ENCODE data around the gene ZNF223.

The ZNF223 gene

DNA sequence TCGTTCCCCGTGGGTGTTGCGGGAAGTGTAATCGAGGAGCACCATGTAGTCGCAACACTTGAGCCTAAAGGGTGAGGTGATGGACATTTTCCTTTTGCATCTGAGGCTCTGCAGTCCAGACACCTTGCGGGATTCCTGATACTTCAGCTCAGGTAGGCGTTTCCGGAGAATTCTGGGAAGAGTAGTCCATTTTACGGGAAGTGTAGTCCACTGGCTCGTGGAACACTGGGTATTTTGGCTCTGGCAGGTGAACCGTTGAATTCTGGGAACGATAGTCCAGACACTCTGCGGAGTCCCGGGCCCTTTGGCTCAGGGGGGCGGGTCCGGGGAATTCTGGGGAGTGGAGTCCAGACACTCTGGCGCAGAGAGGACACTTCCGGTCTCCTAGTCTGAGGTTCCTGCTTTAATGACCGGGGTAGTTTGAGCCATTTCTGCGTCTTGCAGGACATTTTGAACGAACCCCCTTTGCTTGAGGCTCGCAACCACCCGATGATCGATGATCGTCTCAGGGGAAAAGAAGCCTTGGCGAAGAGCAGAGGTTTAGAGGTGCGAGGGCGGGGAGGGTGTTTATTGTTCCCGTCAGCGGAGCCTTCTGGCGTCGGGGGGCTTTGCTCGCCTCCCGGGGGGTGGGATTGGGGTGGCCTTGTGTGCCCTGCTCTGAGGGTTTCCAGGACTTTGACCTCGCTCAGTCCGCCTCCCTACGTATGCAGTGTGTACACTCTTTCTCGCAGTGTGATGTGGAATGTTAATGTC lies at the start of gene ZNF223:
ZNF223 (plus strand) TSS at position 387 of the 753 bp plus-strand sequence. CDS start 3,141 bp downstream, outside the sequence.
- peak; percentile 91 for DNase-seq

DNA sequence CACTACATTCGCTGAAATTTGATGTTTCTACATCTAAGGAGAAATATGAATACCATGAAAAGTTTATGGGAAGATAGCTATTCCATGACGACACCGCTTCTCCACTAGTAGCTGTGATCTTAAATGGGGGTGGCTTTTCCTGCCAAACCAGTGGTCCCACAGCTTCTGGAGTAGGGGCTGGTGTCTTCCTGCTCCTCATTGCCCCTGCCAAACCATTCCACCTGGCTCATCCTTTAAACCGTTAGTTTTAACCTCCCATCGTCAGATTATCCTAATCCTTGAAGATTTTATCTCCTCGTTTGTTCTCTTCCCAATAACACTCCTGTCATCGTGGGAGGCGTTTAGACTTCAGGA lies 49.6 kb upstream of the ZNF223 start:
- no peak for DNase-seq

DNA sequence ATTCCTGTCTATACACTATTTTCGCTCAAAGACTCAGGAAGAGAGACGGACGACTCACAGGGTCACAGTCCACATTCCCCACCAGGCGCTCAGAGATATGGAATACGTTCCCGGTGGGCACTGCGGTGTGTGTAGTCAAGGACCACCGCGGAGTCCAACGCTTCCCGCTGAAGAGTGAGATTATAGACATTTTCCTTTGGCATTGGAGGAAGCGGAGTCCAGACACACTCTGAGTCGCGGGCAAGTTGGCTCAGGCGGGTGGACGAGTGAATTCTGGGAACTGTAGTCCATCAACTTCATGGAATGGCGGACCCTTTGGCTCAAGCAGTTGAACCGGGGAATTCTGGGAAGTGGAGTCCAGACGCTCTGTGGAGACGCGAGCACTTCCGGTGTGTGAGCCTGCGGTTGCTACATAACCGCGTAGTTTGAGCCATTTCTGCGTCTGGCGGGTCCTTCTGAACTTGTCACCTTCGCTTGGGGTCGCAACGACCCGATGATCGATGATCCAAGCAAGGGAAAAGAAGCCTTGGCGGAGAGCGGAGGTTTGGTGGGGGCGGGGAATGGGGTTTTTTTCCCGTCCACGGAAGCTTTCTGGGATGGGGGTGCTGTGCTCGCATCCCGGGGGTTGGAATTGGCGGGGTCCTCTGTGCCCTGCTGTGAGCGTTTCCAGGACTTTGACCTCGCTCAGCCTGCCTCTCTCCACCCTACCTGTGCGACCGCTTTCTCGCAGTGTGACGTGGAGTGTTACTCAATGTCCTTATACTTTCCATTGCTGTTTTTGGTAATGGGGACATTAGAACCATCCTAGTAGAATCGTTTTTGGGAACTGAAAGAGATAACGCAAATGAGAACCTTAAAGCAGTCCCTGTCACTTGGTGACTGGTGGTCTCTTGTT lies 49.0 kb upstream of the ZNF223 start, which contains the start of gene ZNF230:
ZNF230 (plus strand) TSS at position 392 of the 895 bp plus-strand sequence. CDS start 4,122 bp downstream, outside the sequence.
- DNase-seq, result peak; percentile 98

DNA sequence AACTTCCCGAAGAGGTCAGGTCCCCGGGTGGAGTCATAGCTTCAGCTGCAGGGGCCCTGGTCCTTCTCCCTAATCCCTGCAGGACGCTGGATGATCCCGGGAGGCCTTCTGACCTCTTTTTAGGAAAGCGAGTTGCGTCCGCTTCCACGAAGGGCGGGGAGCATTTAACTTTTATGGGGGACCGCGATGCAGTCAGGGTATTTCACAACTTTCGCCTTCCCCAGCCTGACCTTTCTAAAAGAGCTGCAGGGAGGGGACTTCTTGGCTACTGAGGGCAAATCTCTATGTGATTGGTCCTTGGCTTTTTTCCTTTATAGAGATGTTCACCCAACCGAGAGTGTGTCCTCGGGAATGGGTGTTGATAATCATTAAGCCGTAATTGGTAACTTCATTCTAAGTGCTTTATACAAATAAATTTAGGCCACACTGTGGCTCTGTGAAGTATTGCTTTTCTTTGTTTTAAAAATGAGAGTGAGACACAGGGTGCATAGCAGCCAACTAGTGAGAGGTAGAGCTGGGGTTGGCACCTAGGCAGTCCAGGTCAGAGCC lies 48.3 kb upstream of the ZNF223 start:
- DNase-seq, result peak; percentile 39

DNA sequence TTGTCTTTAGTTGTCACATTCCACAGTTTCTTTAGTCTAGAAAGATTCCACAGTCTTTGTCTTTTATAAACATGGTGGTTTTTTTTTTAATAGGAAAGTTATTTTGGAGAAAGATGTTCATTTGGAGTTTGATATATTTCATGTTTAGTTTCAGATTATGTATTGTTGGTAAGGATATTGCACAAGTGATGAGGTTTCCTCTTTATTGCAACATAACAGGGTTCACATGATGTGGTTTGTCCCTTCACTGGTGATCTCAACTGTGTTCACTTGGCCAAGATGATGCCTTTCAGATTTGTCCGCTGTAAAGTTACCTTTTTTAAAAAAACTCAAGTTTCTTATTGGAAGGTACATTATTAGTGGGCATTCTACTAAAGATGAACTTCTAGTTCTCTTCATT lies 45.9 kb upstream of the ZNF223 start:
- DNase-seq, result no peak

DNA sequence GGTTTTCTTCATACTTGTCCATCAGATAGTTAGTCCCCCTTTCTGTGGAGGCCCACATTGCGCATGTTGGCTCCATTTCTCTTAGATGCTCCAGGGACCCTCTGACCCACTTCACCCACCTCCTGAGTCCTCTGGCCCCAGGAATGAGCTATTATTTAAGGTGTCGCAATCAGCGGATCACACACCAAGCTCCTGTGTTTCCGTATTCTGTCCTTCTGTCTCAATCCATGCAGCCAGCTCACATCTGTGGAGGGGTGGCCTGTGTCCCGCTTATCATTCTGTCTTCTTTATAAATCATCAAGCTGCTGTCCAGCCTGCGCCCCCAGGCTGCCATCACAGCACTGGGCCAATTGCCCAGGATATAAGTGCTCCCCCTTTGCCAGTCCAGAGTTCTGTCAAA lies 44.4 kb upstream of the ZNF223 start:
- no peak for DNase-seq

DNA sequence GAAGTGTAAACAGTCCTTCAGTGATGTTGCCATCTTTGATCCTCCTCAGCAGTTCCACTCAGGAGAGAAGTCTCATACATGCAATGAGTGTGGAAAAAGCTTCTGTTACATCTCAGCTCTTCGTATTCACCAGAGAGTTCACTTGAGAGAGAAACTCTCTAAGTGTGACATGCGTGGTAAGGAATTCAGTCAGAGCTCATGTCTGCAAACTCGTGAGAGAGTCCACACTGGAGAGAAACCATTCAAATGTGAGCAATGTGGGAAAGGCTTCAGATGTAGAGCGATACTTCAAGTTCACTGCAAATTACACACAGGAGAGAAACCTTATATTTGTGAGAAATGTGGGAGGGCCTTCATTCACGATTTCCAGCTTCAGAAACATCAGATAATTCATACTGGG lies 41.4 kb upstream of the ZNF223 start:
- no peak for DNase-seq

DNA sequence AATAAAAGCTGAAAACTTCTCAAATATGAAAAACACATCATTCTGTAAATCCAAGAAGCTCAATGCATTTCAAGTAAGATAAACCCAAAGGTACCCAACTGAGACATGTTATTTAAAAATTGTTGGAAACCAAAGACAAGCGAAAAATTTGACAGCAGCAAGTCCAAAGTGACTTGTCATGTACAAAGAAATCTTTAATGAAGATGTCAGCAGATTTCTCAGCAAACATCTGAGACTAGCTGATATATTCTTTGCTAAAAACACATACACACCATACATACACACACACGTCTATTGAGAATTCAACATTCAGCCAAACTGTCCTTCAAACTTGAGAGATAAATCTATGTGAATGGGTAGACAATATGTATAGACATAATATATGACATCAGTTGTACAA lies 32.3 kb upstream of the ZNF223 start:
- DNase-seq, result no peak

DNA sequence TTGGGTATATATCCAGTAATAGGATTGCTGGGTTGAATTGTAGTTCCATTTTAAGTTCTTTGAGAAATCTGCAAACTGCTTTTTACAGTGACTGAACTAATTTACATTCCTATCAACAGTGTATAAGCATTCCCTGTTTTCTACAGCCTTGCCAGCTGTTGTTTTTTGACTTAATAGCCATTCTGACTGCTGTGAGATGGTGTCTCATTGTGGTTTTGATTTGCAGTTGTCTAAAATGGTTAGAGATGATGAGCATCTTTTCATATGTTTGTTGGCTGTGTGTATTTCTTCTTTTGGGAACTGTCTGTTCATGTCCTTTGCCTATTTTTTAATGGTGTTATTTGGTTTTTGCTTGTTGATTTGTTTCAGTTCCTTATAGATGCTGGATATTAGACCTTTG lies 30.6 kb upstream of the ZNF223 start:
- no peak for DNase-seq

DNA sequence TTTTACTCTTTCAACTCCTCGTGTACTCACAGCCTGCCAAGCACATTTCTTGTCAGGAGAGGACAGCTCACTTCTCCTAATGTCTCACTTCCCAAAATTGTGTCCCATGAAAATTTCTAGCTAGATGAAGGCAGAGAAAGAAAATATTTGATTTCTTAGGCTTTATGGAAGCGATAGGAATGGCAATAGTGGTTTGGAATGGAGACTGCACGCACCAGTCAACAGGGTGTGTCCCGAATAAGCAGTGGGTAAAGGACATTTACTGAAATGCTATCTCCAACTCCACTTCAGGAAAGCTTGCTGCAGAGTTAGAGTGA lies 27.0 kb upstream of the ZNF223 start:
- DNase-seq, result no peak

DNA sequence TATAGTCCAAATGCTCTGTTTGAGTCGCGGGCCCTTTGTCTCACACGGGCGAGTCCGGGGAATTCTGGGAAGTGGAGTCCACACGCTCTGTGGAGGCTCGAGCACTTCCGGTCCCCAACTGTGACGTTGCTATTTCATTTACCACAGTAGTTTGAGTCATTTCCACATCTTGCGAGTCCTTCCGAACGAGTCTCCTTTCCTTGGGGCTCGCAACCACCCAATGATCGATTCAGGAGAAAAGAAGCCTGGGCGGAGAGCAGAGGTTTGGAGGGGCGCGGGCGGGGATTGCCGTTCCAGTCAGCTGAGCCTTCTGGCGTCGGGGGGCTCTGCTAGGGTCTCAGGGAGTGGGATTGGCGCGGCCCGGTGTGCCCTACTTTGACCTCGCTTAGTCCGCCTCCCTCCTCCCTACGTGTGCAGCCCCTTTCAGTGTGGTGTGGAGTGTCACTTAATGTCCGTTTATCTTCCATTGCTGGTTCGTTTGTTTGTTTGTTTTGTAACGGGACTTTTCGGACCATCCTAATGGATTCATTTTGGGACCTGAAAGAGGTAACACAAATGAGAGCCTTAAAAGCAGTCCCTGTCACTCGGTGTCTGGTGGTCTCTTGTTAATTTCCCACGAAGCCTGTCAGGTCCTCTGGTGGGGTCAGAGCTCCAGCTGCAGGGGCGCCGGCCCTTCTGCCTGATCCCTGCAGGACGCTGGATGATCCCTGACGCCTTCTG lies 26.5 kb upstream of the ZNF223 start, which contains the start of gene ZNF222:
ZNF222 (plus strand) TSS at position 163 of the 720 bp plus-strand sequence; CDS start at position 221, 58 bp downstream.
- peak; percentile 89 for DNase-seq

DNA sequence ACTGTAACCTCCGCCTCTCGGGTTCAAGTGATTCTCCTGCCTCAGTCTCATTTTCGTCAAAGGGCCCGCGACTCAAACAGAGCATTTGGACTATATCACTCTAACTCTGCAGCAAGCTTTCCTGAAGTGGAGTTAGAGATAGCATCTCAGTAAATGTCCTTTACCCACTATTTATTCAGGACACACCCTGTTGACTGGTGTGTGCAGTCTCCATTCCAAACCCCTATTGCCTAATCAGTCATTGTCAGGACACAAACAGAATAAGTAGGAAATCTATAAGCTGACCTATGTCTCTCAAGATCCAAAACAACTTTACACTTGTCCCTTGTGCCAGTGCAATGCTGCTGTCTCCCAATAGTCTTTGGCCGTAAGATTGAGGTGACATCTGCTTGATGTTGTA lies 25.2 kb upstream of the ZNF223 start:
- DNase-seq, result no peak

DNA sequence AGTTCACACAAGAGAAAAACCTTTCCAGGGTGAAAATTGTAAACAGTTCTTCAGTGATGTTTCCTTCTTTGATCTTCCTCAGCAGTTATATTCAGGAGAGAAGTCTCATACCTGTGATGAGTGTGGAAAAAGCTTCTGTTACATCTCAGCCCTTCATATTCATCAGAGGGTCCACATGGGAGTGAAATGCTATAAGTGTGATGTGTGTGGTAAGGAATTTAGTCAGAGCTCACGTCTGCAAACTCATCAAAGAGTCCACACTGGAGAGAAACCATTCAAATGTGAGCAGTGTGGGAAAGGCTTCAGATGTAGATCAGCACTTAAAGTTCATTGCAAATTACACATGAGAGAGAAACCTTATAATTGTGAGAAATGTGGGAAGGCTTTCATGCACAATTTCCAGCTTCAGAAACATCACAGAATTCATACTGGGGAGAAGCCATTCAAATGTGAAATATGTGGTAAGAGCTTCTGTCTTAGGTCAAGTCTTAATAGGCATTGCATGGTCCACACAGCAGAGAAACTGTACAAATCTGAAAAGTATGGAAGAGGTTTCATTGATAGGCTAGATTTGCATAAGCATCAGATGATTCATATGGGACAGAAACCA lies 19.7 kb upstream of the ZNF223 start:
- DNase-seq, result no peak

DNA sequence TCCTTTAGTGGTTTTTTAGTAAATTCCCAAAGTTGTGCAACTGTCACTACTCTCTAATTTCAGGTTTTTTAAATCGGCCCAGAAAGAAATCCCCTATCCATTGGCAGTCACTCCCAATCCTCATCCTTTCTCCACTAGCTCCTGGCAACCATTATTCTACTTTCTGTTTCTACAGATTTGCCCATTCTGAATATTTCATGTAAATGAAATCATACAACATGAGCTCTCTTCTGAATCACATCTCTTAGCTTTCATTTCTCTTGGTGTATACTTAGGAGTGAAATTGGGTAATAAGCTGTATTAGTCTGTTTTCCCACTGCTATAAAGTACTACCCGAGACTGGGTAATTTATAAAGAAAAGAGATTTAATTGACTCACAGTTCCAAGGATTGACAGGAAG lies 9.7 kb upstream of the ZNF223 start:
- DNase-seq, result no peak

DNA sequence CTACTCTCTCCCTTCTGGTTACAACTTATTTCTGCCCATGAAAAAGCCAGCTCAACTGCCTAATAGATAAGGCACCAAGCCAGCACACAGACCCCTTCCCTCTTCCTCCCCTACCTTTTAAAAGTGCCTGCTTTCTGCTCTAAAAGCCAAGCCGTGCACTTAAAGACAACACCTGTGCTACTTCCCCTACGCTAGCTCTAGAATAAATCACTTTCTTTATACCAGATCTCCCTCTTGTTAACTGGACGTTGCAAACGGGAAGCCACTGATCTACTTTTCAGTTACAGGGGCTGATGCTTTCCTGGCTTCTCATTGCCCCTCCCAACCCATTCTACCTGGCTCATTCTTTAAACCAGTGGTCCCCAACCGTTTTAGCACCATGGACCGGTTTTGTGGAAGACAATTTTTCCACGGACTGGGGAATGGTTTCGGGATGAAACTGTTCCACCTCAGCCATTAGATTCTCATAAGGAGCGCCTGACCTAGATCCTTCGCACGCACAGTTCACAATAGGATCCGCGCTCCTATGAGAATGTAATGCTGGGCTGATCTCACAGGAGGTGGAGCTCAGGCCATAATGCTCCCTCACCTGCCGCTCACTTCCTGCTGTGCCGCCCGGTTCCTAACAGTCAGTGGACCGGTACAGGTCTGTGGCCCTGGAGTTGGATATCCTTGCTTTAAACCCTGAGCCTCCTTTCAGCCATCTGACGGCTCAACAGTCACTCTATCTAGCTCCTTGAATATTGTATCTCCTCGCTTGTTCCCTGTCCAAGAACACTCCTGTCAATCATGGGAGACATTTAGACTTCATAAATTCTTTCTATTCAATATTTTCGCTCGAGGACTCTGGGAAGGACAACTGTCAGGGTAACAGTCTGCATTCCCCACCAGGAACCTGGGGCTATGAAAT lies 841 bp upstream of the ZNF223 start:
- DNase-seq, result peak; percentile 3

DNA sequence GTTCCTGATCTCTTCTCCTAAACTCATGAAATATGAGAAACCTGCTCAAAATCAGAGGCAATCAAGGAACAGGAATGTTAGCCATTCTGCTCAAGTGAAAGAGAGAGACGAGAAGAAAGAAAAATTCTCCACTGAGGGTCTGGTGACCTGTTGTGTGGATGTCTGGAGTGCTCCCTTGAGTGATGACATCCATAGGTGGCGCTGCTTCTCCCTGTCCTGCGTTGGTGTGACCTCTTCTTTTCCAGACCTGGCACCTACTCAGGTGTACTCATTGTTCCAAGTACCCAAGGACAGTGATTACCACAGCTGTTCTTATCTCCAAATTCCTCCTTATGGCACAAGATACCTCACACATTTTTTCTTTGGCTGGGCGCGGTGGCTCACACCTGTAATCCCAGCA lies 4.0 kb downstream of the ZNF223 start:
- DNase-seq, result no peak

DNA sequence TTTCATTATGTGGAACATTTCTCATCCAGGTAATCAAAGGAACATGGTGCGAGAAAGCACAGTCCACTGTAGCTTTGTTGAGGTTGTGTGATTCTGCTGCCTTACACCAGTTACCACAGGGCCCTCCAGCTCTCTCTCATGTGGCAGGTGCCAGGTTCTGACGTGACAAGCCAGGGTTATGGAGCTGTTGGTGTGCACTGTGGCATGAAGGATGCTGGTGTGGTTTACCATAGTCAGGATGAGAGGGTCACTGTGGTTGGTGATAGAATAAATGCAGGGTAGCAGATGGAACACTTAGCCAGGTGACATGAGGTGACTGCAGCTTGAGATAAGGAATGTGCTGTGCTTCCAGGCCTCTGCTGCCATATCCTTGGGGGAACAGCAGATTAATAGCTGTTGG lies 7.4 kb downstream of the ZNF223 start:
- DNase-seq, result no peak

DNA sequence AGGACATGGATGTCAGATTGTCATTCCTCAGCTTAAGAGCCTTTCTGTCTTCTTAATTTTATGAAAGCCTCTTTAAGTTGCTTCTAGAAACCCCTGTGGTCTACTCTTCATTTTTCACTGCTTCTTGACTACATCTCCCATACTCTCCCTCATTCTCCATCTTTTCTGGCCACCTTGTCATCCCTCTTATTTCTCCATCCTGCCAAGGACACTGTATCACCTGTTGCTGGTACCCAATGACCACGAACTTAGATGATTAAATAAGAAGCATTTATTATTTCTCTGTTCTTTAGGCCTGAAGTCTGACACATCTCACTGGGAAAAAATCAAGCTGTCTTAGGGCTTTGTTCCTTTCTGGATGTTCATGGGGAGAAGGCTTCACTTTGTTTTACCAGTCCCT lies 9.2 kb downstream of the ZNF223 start:
- DNase-seq, result no peak

DNA sequence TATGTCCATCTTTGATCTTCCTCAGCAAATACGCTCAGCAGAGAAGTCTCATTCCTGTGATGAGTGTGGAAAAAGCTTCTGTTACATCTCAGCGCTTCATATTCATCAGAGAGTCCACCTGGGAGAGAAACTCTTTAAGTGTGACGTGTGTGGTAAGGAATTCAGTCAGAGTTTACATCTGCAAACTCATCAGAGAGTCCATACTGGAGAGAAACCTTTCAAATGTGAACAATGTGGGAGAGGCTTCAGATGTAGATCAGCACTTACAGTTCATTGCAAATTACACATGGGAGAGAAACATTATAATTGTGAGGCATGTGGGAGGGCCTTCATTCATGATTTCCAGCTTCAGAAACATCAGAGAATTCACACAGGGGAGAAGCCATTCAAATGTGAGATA lies 14.5 kb downstream of the ZNF223 start:
- DNase-seq, result no peak

DNA sequence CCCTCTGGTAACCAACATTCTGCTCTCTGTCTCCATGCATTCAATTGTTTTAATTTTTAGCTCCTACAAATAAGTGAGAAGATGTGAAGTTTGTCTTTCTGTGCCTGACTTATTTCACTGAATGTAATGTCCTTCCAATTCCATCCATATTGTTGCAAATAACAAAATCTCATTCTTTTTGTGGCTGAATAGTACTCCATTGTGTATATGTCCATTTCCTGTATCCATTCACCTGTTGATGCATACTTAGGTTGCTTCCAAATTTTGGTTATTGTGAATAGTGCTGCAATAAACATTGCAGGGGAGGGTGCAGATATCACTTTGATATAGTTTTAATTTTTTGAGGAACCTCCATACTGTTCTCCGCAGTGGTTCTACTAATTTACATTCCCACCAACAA lies 17.6 kb downstream of the ZNF223 start:
- no peak for DNase-seq

DNA sequence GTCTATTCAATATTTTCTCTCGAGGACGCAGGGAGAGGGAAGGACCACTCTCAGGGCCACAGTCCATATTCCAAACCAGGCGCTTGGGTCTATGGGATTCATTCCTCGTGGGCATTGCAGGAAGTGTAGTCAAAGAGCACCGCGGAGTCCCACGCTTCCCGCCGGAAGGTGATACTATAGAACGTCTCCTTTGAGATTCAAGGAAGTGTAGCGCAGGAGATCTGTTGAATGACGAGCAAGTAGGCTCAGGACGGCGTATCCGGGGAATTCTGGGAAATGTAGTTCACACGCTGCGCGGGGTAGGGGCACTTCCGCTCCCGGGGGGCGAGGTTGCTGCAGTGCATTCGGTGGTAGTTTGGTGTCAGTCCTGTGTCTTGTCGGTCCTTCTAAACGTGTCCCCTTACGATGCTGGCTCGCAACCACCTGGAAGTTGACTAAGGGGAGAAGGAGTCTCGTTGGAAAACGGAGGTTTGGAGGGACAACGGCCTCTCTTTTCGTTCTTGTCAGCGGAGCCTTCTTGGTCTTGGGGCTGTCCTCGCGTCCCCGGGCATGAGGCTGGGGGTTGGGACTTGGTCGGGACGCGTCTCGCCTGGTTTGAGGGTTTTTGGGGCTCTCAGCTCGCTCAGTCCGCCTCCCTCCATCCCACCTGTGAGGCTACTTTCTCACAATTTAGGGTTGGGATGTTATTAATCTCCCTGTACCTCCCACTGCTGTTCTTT lies 20.1 kb downstream of the ZNF223 start, which contains the start of gene ZNF284:
ZNF284 (plus strand) TSS at position 336 of the 719 bp plus-strand sequence. CDS start 4,231 bp downstream, outside the sequence.
- peak; percentile 96 for DNase-seq
